ENCODE data around the gene SLC22A31.

The SLC22A31 gene

DNA sequence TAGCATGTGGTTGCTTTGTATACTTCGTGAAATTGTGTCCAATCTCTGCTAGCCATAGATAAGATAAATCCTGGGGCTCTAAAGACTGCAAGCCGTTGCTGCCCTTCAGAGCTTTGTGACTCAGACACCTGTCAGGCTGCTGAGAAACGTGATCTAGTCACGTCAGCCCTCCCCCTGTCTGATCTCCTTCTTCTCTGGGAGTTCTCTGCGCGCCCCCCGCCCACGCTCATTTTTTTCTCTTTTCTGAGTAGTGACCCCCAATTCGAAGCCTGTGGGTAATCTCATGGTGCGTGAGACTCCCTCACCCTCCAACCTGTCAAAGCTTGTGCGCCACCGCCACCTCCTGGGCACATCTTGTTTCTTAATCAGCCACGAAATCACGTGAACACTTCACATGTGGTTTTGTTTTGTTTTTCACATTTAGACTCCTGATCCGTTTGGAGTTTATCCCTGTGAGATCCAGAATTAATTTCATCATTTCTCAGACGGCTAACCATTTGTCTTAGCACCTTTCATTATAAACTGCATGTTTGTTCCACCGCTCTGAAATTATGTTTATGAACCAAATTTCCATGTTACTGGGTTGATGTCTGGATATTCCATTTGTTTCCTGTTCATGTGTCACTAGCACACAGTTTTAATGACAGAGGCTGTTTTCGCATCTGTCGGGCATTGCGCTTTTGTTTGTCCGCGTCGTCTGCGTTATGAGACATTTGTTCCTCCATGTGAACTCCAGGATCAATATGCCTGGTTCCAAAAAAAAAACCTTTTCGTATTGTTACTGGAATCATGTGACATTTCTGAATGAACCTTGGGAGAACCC, 16.2 kb upstream of the SLC22A31 start:
- peak; percentile 85 for DNase-seq

DNA sequence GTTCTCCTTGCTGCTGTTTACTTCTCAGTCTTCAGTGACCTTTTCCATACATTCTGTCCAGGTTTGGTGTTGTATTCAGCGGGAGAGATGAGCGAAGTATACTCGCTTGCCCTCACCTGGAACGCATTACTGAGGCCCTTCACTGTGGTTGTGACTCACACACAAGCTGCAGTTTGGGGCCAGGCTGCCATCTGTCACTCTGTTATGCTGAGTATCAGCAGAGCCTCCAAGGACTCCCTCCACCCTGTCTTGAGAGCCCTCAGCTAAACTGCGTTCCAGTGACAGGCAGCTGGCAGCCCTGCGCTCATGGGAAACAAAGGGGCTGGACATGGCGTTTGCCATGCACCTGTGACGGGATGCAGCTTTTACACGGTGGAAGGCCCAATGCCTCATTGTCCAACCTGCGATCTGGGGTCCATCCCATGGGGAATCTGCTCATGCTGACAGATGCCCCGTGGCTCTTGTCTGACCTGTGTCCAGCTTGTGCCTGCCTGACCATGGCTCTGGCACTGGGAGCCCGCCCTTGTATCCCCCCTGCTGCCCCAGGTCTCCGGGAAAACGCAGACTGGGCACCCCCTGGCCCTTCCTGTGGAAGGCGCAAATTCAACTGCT, 10.7 kb upstream of the SLC22A31 start:
- DNase-seq = no peak

DNA sequence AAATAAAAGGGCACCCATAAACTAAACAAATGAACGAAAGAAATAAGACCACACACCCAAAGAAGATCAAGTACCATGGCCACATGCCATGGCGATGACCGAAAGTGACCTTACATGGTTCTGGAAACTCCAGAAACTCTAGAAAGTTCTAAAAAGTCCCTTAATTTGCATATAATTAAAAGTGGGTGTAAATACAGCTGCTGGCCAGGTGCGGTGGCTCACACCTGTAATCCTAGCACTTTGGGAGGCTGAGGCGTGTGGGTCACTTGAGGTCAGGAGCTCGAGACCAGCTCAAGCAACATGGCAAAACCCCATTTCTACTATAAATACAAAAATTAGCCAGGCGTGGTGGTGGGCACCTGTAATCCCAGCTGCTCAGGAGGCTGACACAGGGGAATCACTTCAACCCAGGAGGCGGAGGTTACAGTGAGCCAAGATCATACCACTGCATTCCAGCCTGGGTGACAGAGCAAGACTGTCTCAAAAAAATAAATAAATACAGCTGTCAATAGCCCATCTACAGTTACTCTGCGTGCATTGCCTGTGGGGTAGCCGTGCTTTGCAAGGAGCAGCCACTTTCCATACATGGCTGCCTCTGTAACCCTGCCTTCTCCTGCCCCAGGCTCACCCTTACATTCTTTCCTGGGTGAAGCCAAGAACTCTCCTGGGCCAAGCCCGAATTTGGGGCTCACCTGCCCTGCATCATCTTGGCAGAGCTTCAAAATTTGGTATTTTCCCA, 10.0 kb upstream of the SLC22A31 start:
- DNase-seq = no peak

DNA sequence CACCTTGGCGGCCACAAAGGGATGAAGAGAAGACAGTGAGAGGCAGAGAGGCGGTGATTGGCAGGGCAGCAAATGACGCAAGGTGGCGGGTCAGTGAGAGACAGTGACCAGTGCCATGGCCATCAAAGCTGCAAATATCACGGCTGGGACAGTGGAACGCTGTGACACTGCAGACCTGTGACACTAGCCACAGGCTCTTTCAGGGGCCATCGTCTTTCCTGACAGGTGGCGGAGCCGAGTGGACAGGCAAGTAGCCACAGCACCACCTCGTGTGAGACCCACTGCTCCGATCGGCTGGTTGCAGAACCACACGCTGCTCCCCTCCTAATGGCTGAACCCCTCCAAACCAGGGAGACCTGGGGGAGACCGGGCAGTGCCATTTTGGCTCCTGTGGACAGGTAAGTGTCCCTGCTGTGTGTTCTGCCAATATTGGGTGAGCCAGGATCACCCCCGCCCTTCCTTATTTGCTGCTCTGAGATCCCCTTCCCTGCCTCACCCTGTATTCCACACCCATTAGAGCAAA, 9.2 kb upstream of the SLC22A31 start:
- no peak for DNase-seq

DNA sequence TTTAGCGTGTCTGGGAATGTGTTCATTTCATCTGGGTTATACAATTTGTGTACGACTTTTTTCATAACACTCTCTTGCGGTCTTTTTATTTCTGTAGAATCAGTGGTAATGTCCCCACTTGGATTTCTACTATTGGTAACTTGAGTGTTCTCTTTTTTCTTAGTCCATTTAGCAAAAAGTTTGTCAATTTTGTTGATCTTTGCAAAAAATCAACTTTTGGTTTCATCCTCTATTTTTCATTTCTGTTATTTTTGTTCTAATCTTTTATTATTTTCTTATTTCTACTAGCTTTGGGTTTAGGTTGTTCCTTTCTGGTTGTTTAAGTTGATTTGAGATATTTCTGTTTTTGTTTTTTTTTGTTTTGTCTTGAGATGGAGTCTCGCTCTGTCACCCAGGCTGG, 7.7 kb upstream of the SLC22A31 start:
- no peak for DNase-seq

DNA sequence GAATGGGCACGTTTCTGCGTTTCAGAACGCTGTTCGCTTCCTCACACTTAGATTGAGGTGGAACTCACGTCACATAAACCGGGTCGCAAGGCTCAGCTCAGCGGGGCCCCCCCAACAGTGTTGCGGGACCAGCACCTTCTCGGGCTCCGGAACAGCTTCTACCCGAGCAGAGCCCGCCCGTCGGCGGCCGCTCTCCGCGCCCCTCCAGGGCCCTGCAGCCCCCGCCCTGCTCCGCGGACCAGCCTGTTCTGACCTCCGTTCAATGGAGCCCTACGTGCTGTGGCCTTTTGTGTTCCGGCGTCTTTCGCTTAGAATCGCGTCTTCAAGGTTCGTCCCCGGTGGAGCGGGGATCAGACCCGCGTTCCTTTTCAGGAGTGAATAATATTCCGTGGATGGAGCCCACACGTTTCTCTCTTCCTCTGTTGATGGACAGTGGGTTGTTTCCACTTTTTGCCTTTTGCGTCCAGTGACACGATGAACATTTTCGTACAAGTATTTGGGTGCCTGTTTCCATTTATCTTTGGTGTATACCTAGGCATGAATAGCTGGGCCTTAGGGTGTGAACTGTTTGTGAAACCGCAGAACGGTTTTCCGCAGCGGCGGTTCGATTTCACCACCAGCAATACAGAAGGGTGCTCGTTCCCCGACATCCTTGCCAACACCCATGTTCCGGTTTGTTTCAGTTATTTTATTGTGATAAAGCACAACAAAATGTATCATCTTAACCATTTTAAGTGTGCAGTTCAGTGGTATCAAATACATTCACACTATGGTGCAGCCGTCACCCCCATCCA, 2.3 kb upstream of the SLC22A31 start:
- no peak for DNase-seq

DNA sequence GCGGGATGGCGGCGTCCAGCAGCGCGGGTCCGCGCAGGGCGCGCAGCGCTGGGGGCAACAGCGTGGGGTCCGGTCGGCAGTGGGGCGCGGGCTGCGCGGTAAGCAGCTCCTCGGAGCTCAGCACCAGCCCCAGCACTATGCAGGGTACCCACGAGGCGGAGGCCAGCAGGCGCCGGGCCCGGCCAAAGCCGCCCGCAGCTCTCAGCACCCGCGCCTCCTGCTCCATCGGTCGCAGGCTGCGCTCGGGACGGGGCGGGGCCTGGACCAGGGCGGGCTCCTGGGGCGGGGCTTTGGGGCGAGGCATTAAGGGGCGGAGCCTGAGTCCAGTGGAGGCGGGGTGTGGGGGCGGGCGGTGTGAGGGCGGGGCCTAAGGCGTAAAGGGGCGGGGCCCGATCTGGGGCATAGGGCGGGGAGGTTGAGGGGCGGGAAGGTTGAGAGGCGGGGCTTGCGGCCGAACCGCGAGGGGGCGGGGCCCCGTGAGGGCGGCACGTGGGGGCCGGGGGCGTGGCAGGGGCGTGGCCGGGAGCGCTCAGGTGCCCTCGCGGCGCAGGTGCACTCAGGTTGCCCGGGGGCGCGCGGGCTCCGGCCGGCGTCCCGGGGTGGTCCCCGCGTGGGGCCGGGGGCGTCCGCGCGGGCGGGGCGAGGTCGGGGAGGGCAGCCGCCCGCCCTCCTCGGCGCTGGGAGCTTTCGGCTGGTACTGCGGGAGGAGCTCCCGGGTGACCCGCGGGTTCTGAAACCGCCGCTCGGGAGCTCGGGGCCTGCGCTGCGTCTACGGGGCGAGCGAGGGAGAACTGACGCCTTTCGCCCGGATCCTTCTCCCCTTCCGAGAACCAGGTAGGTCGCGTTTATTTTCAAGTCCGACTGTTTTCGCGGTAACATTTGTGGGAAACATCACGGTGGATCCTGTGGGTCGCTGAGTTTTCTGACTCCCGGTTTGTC, 1.4 kb upstream of the SLC22A31 start:
- peak; percentile 85 for DNase-seq

DNA sequence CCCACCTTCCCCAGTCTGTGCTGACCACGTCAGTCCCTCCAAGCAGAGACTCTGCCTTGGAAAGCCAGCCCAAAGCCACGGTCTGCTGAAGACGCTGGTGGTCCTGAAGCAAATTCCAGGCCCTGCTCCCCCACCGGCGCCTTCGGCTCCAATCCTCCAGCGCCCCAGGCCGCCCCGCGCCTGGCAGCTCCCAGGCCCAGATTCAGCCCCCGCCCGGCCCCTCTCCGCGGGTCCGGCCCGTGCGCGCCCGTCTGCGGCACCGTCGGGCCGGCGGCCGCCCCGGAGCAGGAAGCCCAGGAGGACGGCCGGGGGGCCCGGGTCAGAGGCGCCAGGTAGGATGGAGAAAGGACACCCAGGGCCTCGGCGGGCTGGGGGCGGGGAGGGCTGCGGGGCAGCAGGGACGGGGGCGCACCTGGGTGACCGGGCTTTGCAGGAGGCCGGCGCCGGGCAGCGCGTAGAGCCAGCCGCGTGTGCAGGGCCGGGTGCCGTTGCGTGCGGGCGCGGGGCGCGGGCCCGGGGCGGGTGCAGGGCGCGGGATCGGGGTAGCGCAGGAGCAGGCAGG, 594 bp upstream of the SLC22A31 start:
- no peak for DNase-seq

DNA sequence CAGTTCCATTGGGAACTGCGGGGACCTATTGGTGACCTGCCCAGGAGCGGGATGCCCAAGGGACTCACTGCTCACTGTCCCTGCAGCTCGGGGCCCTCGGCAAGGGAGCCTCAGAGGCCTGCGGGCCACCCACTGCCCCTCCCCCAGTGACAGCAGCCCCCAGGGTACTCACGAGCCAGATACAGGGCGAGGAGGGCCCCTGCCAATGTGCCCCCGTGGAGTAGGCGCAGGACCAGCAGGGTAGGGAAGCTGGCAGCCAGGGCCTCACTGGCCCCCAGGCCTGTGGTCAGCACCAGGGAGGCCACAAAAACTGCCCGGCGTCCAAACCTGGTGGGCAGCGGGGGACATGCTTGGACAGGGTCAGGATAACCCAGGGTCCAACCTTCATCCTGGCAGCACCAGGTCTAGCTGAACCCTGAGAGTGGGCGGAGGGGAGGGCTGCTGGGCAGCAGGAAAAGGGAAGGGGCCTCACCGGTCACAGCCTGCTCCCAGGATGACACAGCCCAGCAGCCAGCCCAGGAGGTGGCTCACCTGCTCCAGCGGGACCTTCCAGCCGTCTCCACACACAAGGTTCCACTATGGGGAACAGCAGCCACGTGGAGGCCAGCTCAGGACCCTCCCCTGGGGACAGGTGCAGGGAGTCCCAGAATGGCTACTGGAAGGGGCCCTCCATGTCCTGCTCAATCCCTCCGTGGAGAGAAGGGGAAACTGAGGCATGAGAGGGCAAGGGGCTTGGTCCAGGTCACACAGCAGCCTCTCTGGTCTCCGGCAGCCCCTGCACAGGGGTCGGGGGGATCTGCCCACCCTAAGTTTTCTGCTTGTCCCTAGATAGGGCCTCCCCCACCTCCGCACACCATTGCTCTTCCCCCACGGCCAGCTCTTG, 855 bp downstream of the SLC22A31 start:
- DNase-seq = no peak

DNA sequence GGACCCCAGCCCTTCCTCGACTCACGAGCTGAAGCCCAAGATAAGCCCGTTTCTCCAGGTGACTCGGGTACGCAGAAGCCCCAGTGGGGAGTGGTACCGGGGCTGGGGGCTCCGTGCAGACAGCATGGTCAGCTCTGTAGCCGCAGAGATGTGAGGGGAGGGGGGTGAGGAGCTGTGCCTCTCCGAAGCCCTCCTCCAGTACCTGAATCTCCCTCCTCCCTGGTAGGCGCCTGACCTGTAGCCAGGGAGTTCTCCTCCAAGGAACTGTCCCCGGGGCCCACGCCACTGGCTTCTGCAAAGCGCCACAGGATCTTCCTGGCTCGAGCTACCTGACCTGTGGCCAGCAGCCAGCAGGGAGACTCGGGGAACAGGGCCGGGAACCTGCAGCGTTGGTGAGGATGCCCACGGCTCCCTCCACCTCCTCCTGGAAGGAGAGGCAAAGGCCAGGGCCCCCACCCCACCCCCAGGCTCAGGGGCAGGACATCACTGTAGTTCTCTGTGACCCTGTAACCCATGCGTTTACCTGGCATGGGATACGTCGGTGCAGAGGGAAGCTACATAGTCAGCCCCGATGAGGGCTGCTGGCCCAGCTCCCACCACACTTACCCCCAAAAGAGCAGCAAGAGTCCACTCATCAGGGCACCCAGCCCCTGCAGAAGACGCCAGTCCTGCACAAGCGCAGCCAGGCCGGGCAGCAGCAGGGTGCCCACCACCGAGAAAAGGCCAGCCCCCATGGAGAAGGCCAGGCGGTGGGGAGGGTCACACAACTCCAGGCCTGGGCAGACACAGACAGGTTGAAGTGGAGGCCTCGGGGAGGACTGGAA, 1.7 kb downstream of the SLC22A31 start:
- no peak for DNase-seq

DNA sequence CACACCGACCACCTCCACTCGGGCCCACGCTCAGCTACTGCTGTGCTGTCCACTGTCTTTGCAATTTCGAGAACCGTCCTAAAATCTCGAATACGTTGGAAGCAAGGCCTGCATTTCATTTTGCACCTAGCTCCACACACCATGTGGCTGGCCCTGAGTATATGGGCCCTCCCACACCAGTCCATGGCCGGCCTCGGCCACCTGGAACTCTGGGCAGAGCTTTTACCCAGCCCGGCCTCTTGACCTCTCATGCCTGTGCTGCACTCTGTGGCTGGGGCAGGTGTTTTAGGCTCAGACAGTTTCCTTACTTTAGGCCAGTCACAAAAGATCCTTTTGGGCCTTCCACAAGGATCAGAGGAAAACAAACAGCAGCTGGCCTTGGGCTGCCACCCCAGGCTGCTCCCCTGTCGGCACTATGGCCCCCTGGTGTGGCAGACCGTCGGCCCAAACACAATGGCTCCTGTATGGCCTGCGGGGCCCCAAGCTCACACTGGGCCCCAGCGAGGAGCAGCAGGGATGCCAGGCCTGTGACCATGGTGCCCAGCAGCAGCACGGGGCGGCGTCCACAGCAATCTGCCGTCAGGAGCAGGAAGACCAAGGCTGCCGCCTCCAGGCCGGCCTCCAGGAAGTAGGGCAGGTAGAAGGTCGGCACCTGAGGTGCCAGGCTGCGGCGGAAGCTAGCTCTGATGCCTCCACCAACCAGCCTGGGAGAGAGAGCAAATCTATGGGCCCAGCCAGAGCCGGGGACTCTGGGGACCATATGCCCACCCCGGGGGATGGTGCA, 2.5 kb downstream of the SLC22A31 start:
- DNase-seq = no peak

DNA sequence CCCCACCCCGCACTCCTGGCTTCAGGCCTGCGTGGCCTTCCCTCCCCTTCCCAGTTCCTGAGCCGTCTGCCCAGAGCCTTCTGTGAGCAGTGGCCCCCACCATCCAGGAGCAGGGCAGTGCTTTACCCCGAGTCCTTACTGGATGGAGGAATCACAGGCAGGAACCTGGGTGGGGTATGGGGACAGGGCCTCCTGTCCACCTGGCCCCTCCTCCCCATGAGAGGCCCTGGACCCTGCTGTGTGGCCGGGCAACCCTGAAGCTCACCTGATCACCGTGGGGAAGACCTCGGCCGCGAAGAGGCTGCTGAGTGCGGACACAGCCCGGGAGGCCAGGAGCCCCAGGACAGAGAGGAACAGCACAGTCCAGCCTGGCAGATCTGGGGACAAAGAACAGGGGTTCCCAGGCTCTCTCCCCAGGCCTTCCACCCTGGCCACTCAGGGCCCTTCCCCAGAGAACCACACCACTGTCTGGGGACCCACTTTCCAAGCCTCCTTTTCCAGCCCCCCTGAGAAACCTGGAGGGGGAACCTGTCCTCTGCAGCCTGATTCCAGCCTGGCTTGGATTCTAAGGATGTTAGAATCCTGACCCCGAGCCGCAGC, 3.2 kb downstream of the SLC22A31 start:
- no peak for DNase-seq

DNA sequence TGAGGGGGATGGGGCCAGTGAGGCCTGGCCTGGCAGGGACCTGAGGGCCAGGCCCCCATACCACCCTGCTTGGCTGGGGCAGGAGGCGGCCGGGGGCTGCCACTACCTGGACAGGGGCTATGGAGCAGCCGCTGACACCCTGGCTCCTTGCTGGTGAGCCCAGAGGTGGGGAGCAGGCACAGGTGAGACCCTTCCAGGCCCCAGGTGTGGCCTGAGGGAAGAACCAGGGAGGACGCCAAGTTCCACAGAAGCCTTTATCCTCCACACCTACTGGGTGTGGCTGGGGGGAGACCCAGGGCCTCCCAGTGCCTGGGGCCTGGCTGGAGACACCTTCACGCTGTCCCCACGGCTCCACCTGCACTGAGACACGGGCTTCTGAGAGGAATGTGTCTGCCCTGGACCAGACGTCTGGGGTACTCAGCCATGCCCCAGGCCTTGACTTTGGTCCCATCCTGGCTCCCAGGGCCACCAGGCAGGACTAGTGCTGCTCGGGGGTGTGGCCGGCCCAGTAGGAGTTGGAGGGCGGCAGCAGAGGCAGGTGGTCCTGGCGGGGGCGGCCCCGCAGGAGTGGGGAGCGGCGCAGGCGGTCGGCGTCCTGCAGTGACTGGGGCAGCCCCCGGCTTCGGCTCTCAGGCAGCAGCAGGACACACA, 4.7 kb downstream of the SLC22A31 start:
- DNase-seq = no peak

DNA sequence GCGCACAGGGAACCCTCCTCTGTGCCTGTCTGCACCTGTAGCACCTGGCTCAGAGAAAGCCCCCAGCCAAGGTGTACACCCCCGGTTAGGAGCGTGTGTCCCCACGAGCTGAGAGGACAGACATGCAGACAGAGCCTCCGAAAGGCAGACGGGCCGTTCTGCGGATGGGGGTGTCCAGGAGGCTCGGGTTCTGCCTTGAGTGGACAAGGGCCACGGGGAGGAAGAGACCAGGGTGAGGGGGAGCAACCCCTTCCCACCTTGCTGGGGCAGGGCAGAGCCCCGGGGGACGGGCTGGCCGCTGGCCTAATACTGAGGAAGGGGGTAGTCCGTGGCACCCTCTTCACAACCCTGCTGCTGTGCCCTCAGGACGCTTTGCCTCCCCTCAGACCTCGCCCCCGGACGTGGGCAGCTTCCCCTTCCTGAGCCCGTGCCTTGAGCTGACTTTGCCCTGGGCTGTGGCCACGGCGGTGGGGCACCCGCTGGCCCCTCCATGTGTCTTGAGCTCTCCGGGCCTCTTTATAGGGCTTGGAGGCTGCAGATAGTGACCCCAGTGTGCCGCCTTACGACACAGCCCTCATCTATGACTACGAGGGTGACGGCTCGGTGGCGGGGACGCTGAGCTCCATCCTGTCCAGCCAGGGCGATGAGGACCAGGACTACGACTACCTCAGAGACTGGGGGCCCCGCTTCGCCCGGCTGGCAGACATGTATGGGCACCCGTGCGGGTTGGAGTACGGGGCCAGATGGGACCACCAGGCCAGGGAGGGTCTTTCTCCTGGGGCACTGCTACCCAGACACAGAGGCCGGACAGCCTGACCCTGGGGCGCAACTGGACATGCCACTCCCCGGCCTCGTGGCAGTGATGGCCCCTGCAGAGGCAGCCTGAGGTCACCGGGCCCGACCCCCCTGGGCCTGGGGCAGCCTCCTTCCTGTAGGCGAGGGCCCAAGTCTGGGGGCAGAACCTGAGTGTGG, 5.7 kb downstream of the SLC22A31 start:
- DNase-seq = no peak

DNA sequence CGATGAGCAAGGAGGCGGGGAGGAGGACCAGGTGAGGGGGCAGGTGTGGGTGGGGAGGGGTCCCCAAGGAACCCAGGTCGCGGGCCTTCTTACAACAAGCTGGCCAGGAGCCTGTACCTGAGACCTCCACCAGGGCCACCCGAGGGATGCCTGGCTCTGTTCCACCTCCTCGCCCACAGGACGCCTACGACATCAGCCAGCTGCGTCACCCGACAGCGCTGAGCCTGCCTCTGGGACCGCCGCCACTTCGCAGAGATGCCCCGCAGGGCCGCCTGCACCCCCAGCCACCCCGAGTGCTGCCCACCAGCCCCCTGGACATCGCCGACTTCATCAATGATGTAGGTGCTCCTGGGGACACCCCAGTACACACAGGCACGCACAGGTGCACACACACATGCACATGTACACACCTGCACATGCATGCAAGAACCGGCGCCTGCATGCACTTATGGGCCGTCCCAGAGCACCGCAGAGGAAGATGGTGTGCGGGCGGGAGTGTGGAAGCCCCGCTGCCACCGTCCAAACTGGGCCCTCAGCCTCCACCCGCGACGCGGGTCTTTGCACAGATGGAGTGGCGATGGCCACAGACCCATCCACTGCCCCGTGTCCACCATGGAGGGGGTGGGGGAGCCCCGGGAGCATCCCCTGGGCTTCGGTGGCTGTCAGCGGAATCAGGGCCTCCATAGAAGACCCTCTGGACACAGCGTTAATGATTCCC, 6.6 kb downstream of the SLC22A31 start:
- DNase-seq = no peak

All from CD4-positive, alpha-beta T cell treated with Interleukin-21 for 1 hour (primary cell).